ENCODE results near the gene TAMM41.
"Not testable (repeated sequence)": the region's sequence is repeated elsewhere in the genome, so short reads cannot be mapped to it uniquely, and the experiment has no call there.

The TAMM41 gene

GRCh38 chr3:11764931-11765363 lies 81.7 kb downstream of the TAMM41 start:
- DNase-seq: peak; percentile 3

- DNase-seq: no peak
Observed at GRCh38 chr3:11759996-11760395, 86.7 kb downstream of the TAMM41 start.

- no peak for DNase-seq
Observed at GRCh38 chr3:11757929-11758328, 88.8 kb downstream of the TAMM41 start.

- DNase-seq: no peak
Observed at GRCh38 chr3:11757441-11757875, 89.2 kb downstream of the TAMM41 start.

- no peak for DNase-seq
Observed at GRCh38 chr3:11755276-11755675, 91.4 kb downstream of the TAMM41 start.

- DNase-seq: not testable (repeated sequence)
Observed at GRCh38 chr3:11752254-11752653, 94.4 kb downstream of the TAMM41 start.

- not testable (repeated sequence) for DNase-seq
Observed at GRCh38 chr3:11748306-11748705, 98.4 kb downstream of the TAMM41 start.

Measured in CD4-positive, alpha-beta T cell treated with Interleukin-10 for 1 hour (primary cell).